ENCODE measurements around the gene SIT1. TPM values are rescaled to one million over a fixed set of nuclear protein-coding genes. Genes with fewer than 3 reads are reported as not detected.
A peak's percentile ranks its signal among the peaks of the same experiment; 100 is the strongest.
"Not testable (repeated sequence)": the region's sequence is repeated elsewhere in the genome, so short reads cannot be mapped to it uniquely, and the experiment has no call there.

Gene SIT1
- total and polyA plus RNA-seq, 5 donors from 2014 or later, result 76.9 to 346 (median 287) TPM

- Mint-ChIP-seq H3K4me1 (peaks cover 10 to 54% (median 29%) of the 10 kb centered on the region in 4 donors), H3K27ac (peak overlapping the region in 1 of 3 donors; percentile 17)
- not testable (repeated sequence) for H3K4me3 ChIP-seq (ENCODE audit: low read depth, low read length); H3K27me3 Mint-ChIP-seq; ATAC-seq (ENCODE audit: low read depth in 2 of 2); DNase-seq; H3K9me3 ChIP-seq (ENCODE audit: control insufficient read depth in 2 of 2, low read length in 2 of 2); H3K27ac ChIP-seq (ENCODE audit: insufficient read depth, low read length, poor library complexity, severe bottlenecking); H3K36me3 ChIP-seq (ENCODE audit: control insufficient read depth, insufficient read depth, low read length); H3K36me3 Mint-ChIP-seq; H3K27me3 ChIP-seq (ENCODE audit: control insufficient read depth, insufficient read depth, low read length); H3K9me3 Mint-ChIP-seq; H3K4me3 Mint-ChIP-seq
- peaks cover 11% of the 10 kb centered on the region for H3K4me1 ChIP-seq (ENCODE audit: control insufficient read depth, insufficient read depth, low read length, poor library complexity, severe bottlenecking)
These were observed 13.9 kb downstream of the SIT1 start for GRCh38 chr9:35636877-35637246.

GRCh38 chr9:35636135-35636876 lies 14.4 kb downstream of the SIT1 start:
- DNase-seq, result no peak
- no peaks in the 10 kb centered on the region for H3K27me3 ChIP-seq (ENCODE audit: control insufficient read depth, insufficient read depth, low read length)
- Mint-ChIP-seq H3K9me3 (peaks cover 0 to 2% (median 0%) of the 10 kb centered on the region in 7 donors), H3K27ac (peak overlapping the region; percentile 63 to 76 (median 74)), H3K27me3 (no peaks in the 10 kb centered on the region), H3K4me1 (peaks cover 10 to 54% (median 27%) of the 10 kb centered on the region in 4 donors), H3K36me3 (peaks cover 4% of the 10 kb centered on the region), H3K4me3 (peak overlapping the region in 2 of 4 donors; percentile 2 to 41)
- H3K9me3 ChIP-seq (ENCODE audit: control insufficient read depth in 2 of 2, low read length in 2 of 2), result no peaks in the 10 kb centered on the region
- no peak overlapping the region for H3K27ac ChIP-seq (ENCODE audit: insufficient read depth, low read length, poor library complexity, severe bottlenecking)
- H3K36me3 ChIP-seq (ENCODE audit: control insufficient read depth, insufficient read depth, low read length), result peaks cover 5% of the 10 kb centered on the region
- ATAC-seq (ENCODE audit: low read depth in 2 of 2), result no peak
- H3K4me3 ChIP-seq (ENCODE audit: low read depth, low read length), result no peak overlapping the region
- H3K4me1 ChIP-seq (ENCODE audit: control insufficient read depth, insufficient read depth, low read length, poor library complexity, severe bottlenecking), result peaks cover 11% of the 10 kb centered on the region

GRCh38 chr9:35635730-35636129 lies 15.0 kb downstream of the SIT1 start:
- Histone ChIP-seq H3K27ac (ENCODE audit: insufficient read depth, low read length, poor library complexity, severe bottlenecking) (no peak overlapping the region), H3K4me1 (ENCODE audit: control insufficient read depth, insufficient read depth, low read length, poor library complexity, severe bottlenecking) (peaks cover 11% of the 10 kb centered on the region), H3K9me3 (ENCODE audit: control insufficient read depth in 2 of 2, low read length in 2 of 2) (no peaks in the 10 kb centered on the region), H3K36me3 (ENCODE audit: control insufficient read depth, insufficient read depth, low read length) (peaks cover 3% of the 10 kb centered on the region), H3K4me3 (ENCODE audit: low read depth, low read length) (no peak overlapping the region), H3K27me3 (ENCODE audit: control insufficient read depth, insufficient read depth, low read length) (no peaks in the 10 kb centered on the region)
- Mint-ChIP-seq H3K27ac (peak overlapping the region in 2 of 3 donors; percentile 63 to 74), H3K4me1 (peaks cover 10 to 52% (median 26%) of the 10 kb centered on the region in 4 donors), H3K4me3 (peak overlapping the region in 1 of 4 donors; percentile 0), H3K36me3 (peaks cover 4% of the 10 kb centered on the region), H3K9me3 (peaks cover 0 to 2% (median 0%) of the 10 kb centered on the region in 7 donors), H3K27me3 (no peaks in the 10 kb centered on the region)
- no peak for ATAC-seq (ENCODE audit: low read depth in 2 of 2)
- no peak for DNase-seq

GRCh38 chr9:35629597-35629996 lies 21.1 kb downstream of the SIT1 start:
- ATAC-seq (ENCODE audit: low read depth in 2 of 2), result no peak
- H3K27me3 Mint-ChIP-seq, result no peaks in the 10 kb centered on the region
- H3K9me3 ChIP-seq (ENCODE audit: control insufficient read depth in 2 of 2, low read length in 2 of 2), result no peaks in the 10 kb centered on the region
- H3K27ac Mint-ChIP-seq, result no peak overlapping the region
- no peak for DNase-seq
- H3K4me3 ChIP-seq (ENCODE audit: low read depth, low read length), result no peak overlapping the region
- peaks cover 0 to 12% (median 3%) of the 10 kb centered on the region in 4 donors for H3K4me1 Mint-ChIP-seq
- H3K27ac ChIP-seq (ENCODE audit: insufficient read depth, low read length, poor library complexity, severe bottlenecking), result no peak overlapping the region
- no peaks in the 10 kb centered on the region for H3K36me3 ChIP-seq (ENCODE audit: control insufficient read depth, insufficient read depth, low read length)
- no peak overlapping the region for H3K4me3 Mint-ChIP-seq
- no peaks in the 10 kb centered on the region for H3K36me3 Mint-ChIP-seq
- H3K27me3 ChIP-seq (ENCODE audit: control insufficient read depth, insufficient read depth, low read length), result no peaks in the 10 kb centered on the region
- no peaks in the 10 kb centered on the region for H3K4me1 ChIP-seq (ENCODE audit: control insufficient read depth, insufficient read depth, low read length, poor library complexity, severe bottlenecking)
- H3K9me3 Mint-ChIP-seq, result peaks cover 0 to 2% (median 0%) of the 10 kb centered on the region in 7 donors

- no peaks in the 10 kb centered on the region for H3K36me3 Mint-ChIP-seq
- H3K9me3 Mint-ChIP-seq, result peaks cover 0 to 2% (median 0%) of the 10 kb centered on the region in 7 donors
- no peak for DNase-seq
- Histone ChIP-seq H3K9me3 (ENCODE audit: control insufficient read depth in 2 of 2, low read length in 2 of 2) (no peaks in the 10 kb centered on the region), H3K4me3 (ENCODE audit: low read depth, low read length) (no peak overlapping the region), H3K4me1 (ENCODE audit: control insufficient read depth, insufficient read depth, low read length, poor library complexity, severe bottlenecking) (no peaks in the 10 kb centered on the region), H3K27ac (ENCODE audit: insufficient read depth, low read length, poor library complexity, severe bottlenecking) (no peak overlapping the region), H3K27me3 (ENCODE audit: control insufficient read depth, insufficient read depth, low read length) (no peaks in the 10 kb centered on the region), H3K36me3 (ENCODE audit: control insufficient read depth, insufficient read depth, low read length) (no peaks in the 10 kb centered on the region)
- no peak overlapping the region for H3K27ac Mint-ChIP-seq
- H3K4me1 Mint-ChIP-seq, result peaks cover 0 to 12% (median 2%) of the 10 kb centered on the region in 4 donors
- no peaks in the 10 kb centered on the region for H3K27me3 Mint-ChIP-seq
- no peak for ATAC-seq (ENCODE audit: low read depth in 2 of 2)
- H3K4me3 Mint-ChIP-seq, result no peak overlapping the region
These were observed 22.2 kb downstream of the SIT1 start for GRCh38 chr9:35628389-35628991.

GRCh38 chr9:35627575-35627974 lies 23.2 kb downstream of the SIT1 start:
- H3K27ac ChIP-seq (ENCODE audit: insufficient read depth, low read length, poor library complexity, severe bottlenecking), result no peak overlapping the region
- DNase-seq (no peak), ATAC-seq (ENCODE audit: low read depth in 2 of 2) (no peak)
- H3K36me3 ChIP-seq (ENCODE audit: control insufficient read depth, insufficient read depth, low read length), result no peaks in the 10 kb centered on the region
- H3K4me3 ChIP-seq (ENCODE audit: low read depth, low read length), result no peak overlapping the region
- Mint-ChIP-seq H3K36me3 (no peaks in the 10 kb centered on the region), H3K27ac (no peak overlapping the region), H3K27me3 (no peaks in the 10 kb centered on the region), H3K9me3 (peaks cover 0 to 2% (median 0%) of the 10 kb centered on the region in 7 donors), H3K4me3 (peak overlapping the region in 1 of 4 donors; percentile 32), H3K4me1 (peaks cover 0 to 12% (median 2%) of the 10 kb centered on the region in 4 donors)
- no peaks in the 10 kb centered on the region for H3K4me1 ChIP-seq (ENCODE audit: control insufficient read depth, insufficient read depth, low read length, poor library complexity, severe bottlenecking)
- no peaks in the 10 kb centered on the region for H3K9me3 ChIP-seq (ENCODE audit: control insufficient read depth in 2 of 2, low read length in 2 of 2)
- H3K27me3 ChIP-seq (ENCODE audit: control insufficient read depth, insufficient read depth, low read length), result no peaks in the 10 kb centered on the region

- peaks cover 0 to 2% (median 0%) of the 10 kb centered on the region in 7 donors for H3K9me3 Mint-ChIP-seq
- ATAC-seq (ENCODE audit: low read depth in 2 of 2) (no peak), DNase-seq (no peak)
- peaks cover 34% of the 10 kb centered on the region for H3K4me1 ChIP-seq (ENCODE audit: control insufficient read depth, insufficient read depth, low read length, poor library complexity, severe bottlenecking)
- no peaks in the 10 kb centered on the region for H3K9me3 ChIP-seq (ENCODE audit: control insufficient read depth in 2 of 2, low read length in 2 of 2)
- no peaks in the 10 kb centered on the region for H3K27me3 Mint-ChIP-seq
- no peaks in the 10 kb centered on the region for H3K27me3 ChIP-seq (ENCODE audit: control insufficient read depth, insufficient read depth, low read length)
- peaks cover 7 to 44% (median 28%) of the 10 kb centered on the region in 4 donors for H3K4me1 Mint-ChIP-seq
- no peaks in the 10 kb centered on the region for H3K36me3 ChIP-seq (ENCODE audit: control insufficient read depth, insufficient read depth, low read length)
- peak overlapping the region in 3 of 4 donors; percentile 15 to 48 (median 29) for H3K4me3 Mint-ChIP-seq
- no peak overlapping the region for H3K27ac ChIP-seq (ENCODE audit: insufficient read depth, low read length, poor library complexity, severe bottlenecking)
- H3K27ac Mint-ChIP-seq, result peak overlapping the region; percentile 20 to 91 (median 89)
- peak overlapping the region; percentile 16 for H3K4me3 ChIP-seq (ENCODE audit: low read depth, low read length)
- H3K36me3 Mint-ChIP-seq, result no peaks in the 10 kb centered on the region
These were observed 31.0 kb downstream of the SIT1 start for GRCh38 chr9:35619800-35620158.
